Measurements from ENCODE around the gene TTBK1. TPM values are rescaled to one million over a fixed set of nuclear protein-coding genes. Genes with fewer than 3 reads are reported as not detected.

Gene TTBK1
- total RNA-seq, result not detected in 2 replicates

DNA sequence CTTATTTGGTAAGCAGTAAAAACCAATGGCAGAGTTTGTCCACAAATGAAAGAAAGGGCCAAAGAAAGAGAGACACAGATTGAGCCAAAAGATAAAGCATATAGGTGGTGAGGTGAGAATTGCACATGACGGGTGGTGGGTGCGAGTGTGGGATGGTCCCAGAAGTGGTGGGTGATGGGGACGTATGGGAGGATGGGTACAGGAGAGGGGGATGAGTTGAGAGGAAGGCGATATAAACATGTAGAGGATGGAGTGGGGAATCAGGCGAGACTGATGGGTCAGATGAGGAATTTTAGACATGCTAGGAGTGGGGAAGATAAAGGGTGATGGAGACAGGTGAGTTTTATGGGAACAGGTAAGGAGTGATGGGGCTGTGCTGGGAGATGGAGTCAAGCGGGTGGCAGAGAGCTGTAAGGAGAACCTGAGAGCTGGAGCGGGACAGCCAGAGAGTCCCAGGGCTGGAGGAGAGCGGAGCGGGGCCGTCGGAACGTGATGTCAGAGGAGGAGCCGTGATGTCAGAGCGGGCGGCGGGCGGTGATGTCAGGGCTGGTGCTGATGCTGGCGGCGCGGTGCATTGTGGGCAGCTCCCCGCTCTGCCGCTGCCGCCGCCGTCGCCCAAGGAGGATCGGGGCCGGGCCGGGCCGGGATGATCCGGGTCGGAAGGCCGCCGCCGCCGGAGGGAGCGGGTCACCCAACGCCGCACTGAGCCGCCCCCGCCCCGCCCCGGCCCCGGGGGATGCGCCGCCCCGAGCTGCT lies at the start of gene TTBK1:
Gene TTBK1 (plus strand): TSS at position 574 of the 756 bp plus-strand sequence. CDS start 3,180 bp downstream, outside the sequence.

DNA sequence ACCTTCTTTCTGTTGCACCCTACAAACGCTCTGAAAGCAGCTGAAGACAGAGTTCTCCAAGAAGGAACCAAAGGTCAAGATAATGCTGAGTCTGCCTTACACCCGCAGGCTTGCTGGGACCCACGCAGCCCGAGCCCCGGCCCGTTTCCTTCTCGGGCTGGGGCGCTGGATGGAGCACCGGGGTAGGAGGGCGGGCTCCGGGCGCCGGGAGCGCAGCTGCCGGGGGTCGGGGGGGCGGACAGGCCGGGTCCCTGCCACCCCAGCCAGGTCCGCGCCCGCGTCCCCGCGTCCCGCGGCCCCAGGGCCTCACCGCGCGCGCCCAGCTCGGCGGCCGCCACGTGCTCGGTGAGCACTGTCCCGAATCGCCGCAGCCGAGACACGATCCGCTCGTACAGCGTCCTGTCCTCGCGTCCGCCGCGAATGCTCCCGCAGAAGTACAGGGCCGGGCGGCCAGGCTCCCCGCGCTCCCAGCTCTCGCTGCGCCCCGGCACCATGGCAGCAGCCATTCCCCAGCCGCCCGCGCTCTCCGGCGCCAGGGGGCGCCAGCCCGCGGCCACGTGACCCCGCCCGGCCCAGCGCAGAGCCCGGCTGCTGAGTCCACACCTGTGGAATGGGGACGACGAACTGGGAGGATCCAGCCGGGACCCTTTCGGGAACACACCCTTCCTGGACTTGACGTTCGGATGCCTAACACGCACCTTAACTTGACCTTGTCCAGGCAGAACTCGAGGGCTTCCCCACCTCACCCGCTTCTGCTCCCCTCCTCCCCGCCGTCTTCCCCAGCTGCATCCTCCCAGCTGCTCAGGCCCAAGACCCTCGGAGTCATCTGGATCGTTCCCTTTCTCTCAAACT lies 14.1 kb upstream of the TTBK1 start, which contains the start of gene DNPH1:
Gene DNPH1 (minus strand): TSS at position 531 of the 852 bp plus-strand sequence. CDS start 25 bp downstream, at position 506.

DNA sequence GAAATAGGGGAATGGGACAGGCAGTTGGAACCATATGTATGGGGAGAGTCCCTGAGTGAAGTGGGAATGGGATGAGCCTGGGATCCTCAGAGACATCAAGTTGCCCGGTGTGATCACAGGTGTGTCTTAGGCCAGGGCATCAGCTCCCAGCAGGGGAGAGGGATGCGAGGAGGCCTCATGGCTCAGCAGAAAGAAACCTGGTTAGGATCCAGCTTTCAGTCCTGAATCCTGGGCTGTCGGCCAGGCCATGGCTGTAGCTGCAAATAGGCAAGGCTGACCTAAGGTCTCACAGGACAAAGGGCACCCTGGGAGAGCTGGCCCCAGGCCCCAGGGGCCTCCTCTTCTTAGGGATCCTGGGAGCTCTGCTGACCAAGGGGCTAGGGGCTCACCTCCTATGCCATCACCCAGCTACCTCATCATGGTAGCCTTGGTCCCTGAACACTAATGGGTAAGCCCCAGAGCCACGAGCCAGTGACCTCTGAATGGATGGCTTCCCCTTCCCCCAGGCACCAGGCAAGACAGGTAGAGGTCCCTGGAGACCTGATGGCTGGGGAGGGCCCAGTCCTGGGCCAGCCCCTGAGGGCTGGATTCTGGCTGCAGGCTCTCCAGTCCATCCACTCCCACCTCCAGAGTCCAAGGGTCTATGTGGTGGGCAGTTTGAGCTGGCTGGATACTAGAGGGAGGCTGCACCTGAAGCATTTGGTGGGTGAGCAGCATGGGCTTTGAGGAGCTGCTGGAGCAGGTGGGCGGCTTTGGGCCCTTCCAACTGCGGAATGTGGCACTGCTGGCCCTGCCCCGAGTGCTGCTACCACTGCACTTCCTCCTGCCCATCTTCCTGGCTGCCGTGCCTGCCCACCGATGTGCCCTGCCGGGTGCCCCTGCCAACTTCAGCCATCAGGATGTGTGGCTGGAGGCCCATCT lies 54.6 kb downstream of the TTBK1 start, which contains the start of gene SLC22A7:
Gene SLC22A7 (plus strand): TSS at position 617 of the 921 bp plus-strand sequence. CDS start 99 bp downstream, at position 716.

DNA sequence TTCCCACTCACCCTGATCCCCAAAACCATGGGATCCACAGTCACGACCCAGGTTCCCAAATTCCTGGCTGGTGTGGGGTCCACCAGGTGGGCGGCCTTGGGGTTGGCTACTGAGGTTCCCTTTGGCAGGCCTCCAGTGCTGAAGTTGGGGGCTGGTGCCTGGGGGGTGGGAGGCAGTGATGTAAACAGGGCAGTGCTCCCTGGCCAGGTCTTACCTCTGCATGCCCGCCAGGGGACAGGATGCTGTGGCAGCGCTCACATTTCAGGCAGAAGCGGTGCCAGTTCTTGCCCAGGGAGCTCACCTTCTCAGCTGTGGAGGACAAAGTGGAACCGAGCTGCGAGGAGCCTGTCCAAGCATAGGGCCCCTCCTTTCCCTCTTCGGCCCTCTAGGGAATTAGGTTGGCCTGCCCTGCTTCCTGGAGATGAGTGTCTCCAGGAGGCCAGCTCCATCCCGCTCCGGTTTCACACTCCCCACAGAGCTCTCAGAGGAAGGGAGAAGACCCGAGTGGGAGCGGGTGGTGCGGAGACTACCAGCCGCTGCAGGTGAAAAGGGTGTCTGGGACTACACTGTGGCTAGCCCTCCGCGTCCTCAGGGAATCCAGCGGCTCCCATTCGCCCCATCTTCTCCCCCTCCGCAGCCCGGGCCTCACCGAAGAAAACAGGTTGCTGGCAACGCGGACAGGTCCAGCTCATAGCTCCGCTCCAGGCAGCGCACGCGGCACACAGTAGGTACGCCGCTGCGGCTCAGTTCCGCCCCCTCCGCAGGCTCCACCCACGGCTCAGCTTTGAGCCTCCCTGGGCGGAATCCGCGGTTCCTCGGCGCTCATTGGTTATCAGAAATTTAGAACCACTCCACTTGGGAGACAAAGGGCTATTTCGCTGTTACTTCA lies 65.1 kb downstream of the TTBK1 start, which contains the start of gene CRIP3:
Gene CRIP3 (minus strand): TSS at position 726 of the 889 bp plus-strand sequence. CDS start 34 bp downstream, at position 692.

Other genes starting within 250 kb of the TTBK1 start
- gene MEA1, start 229.5 kb upstream of the TTBK1 start, total RNA-seq, result 54.0 and 96.0 TPM in 2 replicates
- 112 and 172 TPM in 2 replicates for gene KLHDC3, start 229.2 kb upstream of the TTBK1 start, total RNA-seq
- gene RRP36, start 221.9 kb upstream of the TTBK1 start, total RNA-seq, result 42.2 and 73.4 TPM in 2 replicates
- 22.2 and 27.6 TPM in 2 replicates for gene CUL7, start 189.6 kb upstream of the TTBK1 start, total RNA-seq
- 13.4 and 23.5 TPM in 2 replicates for gene MRPL2, start 184.0 kb upstream of the TTBK1 start, total RNA-seq
- gene KLC4, start 183.8 kb upstream of the TTBK1 start, total RNA-seq, result 15.3 and 47.3 TPM in 2 replicates
- gene PTK7, start 167.2 kb upstream of the TTBK1 start, total RNA-seq, result 171 and 174 TPM in 2 replicates
- gene SRF, start 72.2 kb upstream of the TTBK1 start, total RNA-seq, result 20.3 and 31.0 TPM in 2 replicates
- gene CUL9, start 61.3 kb upstream of the TTBK1 start, total RNA-seq, result 16.0 and 29.5 TPM in 2 replicates
- 93.9 and 147 TPM in 2 replicates for gene DNPH1, start 14.0 kb upstream of the TTBK1 start, total RNA-seq
- not detected in 2 replicates for gene SLC22A7, start 54.8 kb downstream of the TTBK1 start, total RNA-seq
- 0.34 and 0.47 TPM in 2 replicates for gene CRIP3, start 65.3 kb downstream of the TTBK1 start, total RNA-seq
- gene ZNF318, start 126.2 kb downstream of the TTBK1 start, total RNA-seq, result 8.2 and 10.0 TPM in 2 replicates
- 17.2 and 17.5 TPM in 2 replicates for gene ABCC10, start 184.1 kb downstream of the TTBK1 start, total RNA-seq
- gene DLK2, start 212.1 kb downstream of the TTBK1 start, total RNA-seq, result 0.23 and 5.8 TPM in 2 replicates
- 16.1 and 21.8 TPM in 2 replicates for gene TJAP1, start 234.1 kb downstream of the TTBK1 start, total RNA-seq

All from pericardium fibroblast (primary cell).